Measurements from ENCODE around the gene E2F3. TPM values are rescaled to one million over a fixed set of nuclear protein-coding genes. Genes with fewer than 3 reads are reported as not detected.

The E2F3 gene
- total RNA-seq, 2 donors from 2014 or later: 6.0 to 6.4 TPM

DNA sequence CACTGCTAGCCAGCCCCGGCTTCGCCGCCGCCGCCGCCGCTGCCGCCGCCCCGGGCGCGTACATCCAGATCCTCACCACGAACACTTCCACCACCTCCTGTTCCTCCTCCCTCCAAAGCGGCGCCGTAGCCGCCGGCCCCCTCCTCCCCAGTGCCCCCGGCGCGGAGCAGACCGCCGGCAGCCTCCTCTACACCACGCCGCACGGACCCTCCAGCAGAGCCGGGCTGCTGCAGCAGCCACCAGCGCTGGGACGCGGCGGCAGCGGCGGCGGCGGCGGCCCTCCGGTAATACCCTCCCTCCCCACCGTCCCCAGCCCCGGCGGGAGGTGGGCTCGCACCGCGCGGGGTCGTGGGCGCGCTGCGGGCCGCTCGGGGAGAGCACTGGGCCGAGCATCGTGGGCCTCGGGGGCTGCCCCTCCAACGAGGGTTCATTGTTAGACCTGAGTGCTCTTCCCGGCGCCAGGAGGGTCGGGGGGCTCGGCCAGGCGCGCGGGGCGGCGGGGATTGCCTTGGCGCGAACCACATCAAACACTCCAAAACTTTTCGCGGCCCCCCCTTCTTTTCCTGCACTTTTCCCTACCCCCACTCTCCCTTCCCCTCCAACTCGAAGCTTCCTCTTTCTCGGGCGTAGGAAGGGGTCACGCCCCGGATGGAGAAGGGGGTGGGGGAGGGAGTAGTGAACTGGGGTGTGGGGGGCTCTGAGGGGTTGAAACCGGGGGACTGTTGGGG lies 827 bp downstream of the E2F3 start:
- no peaks in the 10 kb centered on the region for H3K27me3 ChIP-seq
- peak overlapping the region; percentile 95 to 96 for H3K27ac ChIP-seq
- H3K36me3 ChIP-seq: no peaks in the 10 kb centered on the region
- H3K9me3 ChIP-seq: no peaks in the 10 kb centered on the region
- DNase-seq (ENCODE audit: low spot score): no peak
- TF ChIP-seq, protein P1, sequence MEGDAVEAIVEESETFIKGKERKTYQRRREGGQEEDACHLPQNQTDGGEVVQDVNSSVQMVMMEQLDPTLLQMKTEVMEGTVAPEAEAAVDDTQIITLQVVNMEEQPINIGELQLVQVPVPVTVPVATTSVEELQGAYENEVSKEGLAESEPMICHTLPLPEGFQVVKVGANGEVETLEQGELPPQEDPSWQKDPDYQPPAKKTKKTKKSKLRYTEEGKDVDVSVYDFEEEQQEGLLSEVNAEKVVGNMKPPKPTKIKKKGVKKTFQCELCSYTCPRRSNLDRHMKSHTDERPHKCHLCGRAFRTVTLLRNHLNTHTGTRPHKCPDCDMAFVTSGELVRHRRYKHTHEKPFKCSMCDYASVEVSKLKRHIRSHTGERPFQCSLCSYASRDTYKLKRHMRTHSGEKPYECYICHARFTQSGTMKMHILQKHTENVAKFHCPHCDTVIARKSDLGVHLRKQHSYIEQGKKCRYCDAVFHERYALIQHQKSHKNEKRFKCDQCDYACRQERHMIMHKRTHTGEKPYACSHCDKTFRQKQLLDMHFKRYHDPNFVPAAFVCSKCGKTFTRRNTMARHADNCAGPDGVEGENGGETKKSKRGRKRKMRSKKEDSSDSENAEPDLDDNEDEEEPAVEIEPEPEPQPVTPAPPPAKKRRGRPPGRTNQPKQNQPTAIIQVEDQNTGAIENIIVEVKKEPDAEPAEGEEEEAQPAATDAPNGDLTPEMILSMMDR (IDR thresholded peaks at IDR 0.05): no peak
- peaks cover 0 to 9% of the 10 kb centered on the region in 2 donors for H3K4me1 ChIP-seq
- peak overlapping the region; percentile 82 to 91 for H3K4me3 ChIP-seq

DNA sequence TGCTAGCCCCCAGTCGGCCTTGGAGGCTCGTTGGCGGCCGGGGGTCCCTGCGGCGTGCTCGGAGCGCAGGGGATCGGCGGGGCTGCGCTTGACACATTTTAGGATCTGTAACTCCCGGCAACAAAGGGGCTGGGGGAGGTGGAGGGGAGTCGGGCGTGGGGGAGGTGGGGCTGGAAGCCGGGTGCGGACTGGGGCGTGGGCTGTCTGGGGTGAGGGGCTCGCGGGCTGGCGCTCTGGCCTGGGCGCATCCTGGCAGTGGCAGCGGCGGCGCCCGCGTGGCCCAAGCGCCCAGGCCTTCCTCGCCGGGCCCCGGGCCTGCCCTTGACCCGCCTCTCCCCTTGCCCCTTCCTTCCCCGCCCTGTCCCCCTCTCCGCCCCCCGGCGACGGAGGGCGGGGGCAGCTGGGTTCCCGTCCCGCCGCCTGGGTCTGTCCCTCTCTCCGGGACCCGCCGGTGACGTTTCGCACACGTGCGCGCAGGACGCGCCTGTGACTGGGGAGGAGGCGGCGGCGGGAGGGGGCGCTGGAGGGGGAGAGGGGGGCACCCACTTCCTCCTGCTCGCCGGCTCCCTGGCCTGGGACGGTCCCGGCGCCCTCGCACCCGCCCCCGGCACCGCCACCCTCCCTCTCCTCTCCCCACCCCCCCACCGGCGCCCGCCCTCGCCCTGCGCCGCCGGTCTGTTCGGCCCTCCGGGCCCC lies 1.5 kb downstream of the E2F3 start:
- no peaks in the 10 kb centered on the region for H3K9me3 ChIP-seq
- DNase-seq (ENCODE audit: low spot score): peak; percentile 87
- peak overlapping the region; percentile 82 to 91 for H3K4me3 ChIP-seq
- peaks cover 0 to 9% of the 10 kb centered on the region in 2 donors for H3K4me1 ChIP-seq
- no peaks in the 10 kb centered on the region for H3K27me3 ChIP-seq
- TF ChIP-seq, protein P1 (IDR thresholded peaks at IDR 0.05): no peak
- H3K27ac ChIP-seq: peak overlapping the region; percentile 95 to 96
- H3K36me3 ChIP-seq: no peaks in the 10 kb centered on the region

DNA sequence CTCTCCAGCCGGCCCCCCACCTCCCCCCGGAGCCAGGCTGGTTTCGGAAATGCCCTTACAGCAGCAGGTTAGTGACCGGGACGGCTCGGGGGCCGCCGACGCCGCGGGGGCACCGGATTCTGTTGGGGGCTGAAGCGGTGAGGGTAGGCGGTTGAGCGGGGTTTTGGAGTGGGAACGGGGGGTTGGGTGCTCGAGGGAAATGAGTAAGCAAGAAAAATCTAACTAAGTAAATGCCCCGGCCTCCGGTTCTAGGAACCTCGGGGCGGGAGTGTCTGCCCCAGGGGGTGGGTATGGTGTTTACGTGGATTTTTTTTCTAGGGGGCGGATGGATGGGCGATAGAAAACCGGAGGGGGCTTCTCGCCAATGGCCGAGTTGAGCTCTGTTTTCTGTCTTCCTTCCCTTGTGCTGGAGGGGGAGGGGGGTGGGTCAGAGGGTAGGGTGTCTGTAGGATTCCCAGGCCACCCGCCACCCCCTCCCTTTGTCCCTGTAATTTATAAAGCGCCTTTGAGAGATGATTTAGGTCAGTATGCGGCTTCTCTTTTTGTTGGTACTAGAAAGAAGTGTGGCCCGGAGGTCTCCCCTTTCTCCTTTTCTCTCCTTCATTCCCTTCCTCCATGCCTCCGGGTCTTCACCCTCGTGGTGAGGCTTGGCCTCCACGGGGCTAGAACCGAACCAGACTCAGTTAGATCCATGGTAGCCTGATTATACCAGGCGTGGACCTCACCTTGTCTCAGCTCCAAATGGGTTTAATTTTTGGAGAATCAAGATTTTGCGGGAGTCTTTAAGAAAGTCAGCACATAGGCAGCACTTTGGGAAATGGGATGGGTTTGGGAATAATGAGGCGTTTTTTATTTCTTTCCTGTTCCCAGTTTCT lies 2.3 kb downstream of the E2F3 start:
- TF ChIP-seq, protein P1 (IDR thresholded peaks at IDR 0.05): no peak
- no peak for DNase-seq (ENCODE audit: low spot score)
- H3K4me1 ChIP-seq: peaks cover 0 to 10% of the 10 kb centered on the region in 2 donors

DNA sequence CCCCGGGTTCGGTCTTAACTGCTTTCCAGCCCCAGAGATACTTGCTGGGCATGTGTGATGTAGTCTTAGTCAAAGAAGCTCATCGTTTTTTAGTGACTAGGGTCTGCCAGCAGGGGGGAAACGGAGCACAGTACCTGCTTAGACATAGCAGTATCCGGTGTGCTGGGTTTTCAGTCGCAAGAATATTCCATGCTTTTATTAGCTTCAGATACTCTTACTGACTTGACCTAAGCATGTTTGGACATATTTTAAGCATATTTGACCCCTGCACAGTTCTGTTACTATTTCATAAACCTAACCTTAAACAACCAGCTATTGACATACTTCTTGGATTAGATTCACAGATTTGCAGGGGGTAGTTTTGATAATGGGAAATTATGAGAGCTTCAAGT lies 3.0 kb downstream of the E2F3 start:
- H3K27me3 ChIP-seq: no peaks in the 10 kb centered on the region
- no peaks in the 10 kb centered on the region for H3K9me3 ChIP-seq
- H3K27ac ChIP-seq: peak overlapping the region; percentile 95 to 96
- H3K36me3 ChIP-seq: no peaks in the 10 kb centered on the region
- peak overlapping the region; percentile 82 to 91 for H3K4me3 ChIP-seq
- peaks cover 0 to 16% of the 10 kb centered on the region in 2 donors for H3K4me1 ChIP-seq
- peak; percentile 64 for DNase-seq (ENCODE audit: low spot score)
- TF ChIP-seq, protein P1 (IDR thresholded peaks at IDR 0.05): peak; percentile 20 to 56

More for the DNA sequence above, 2.3 kb downstream of the E2F3 start:
- no peaks in the 10 kb centered on the region for H3K9me3 ChIP-seq
- peak overlapping the region; percentile 82 to 91 for H3K4me3 ChIP-seq
- H3K36me3 ChIP-seq: no peaks in the 10 kb centered on the region
- H3K27ac ChIP-seq: peak overlapping the region; percentile 95 to 96
- no peaks in the 10 kb centered on the region for H3K27me3 ChIP-seq

DNA sequence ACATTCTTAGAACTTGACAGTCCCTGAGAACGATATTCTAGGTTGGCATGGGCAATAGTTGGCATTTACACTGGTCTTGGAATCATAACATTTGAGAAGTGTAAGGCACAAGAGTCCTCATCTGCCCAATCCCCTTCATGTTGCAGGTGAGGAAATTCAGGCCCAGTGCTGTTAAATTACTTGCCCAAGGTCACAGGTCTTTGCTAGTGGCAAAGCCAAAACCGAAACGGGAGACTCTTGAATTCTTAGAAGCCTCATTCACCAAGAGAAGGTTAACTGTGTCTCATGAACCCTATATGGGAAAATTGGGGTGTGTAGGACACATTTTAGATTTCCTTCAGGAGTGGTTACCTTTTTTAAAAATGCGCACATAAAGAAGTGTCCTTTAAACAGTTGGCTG lies 7.2 kb downstream of the E2F3 start:
- no peaks in the 10 kb centered on the region for H3K36me3 ChIP-seq
- no peak overlapping the region for H3K27ac ChIP-seq
- no peak for DNase-seq (ENCODE audit: low spot score)
- no peak overlapping the region for H3K4me3 ChIP-seq
- H3K27me3 ChIP-seq: no peaks in the 10 kb centered on the region
- H3K4me1 ChIP-seq: peaks cover 0 to 23% of the 10 kb centered on the region in 2 donors
- TF ChIP-seq, protein P1 (IDR thresholded peaks at IDR 0.05): no peak
- no peaks in the 10 kb centered on the region for H3K9me3 ChIP-seq

Measured in right atrium auricular region (tissue), 2 donors.